Caki2 (cell line): ENCODE data around the gene THRAP3. TPM values are rescaled to one million over a fixed set of nuclear protein-coding genes. Genes with fewer than 3 reads are reported as not detected.

Experiments used
- DNase-seq: peaks from one replicate; pipeline ENCODE4 v3.0.0-alpha.2; 2015; ENCODE audit warnings: low read depth
- in situ Hi-C: cut with HindIII; loops from 2 replicates; pipeline ENCODE4 v1.10.0; 2016; ENCODE audit warnings: low sequenced_read_pairs, low pct_unique_long_range_greater_than_20kb, mixed read lengths
- total RNA-seq: library from RNA; depleted of rRNA; stranded (reverse); fragments of >200 nt; shearing (Covaris generic); gene quantifications from 2 replicates; pipeline ENCODE4 v1.2.3, GENCODE V29; 2014; ENCODE audit warnings: low replicate concordance

Gene THRAP3
- total RNA-seq, 1 experiment from 2014 or later: 49.1 TPM

- in situ Hi-C loops: no loop called here
- no peak for DNase-seq
Measured at GRCh38 chr1:36279110-36279788, 55.0 kb downstream of the THRAP3 start.

GRCh38 chr1:36279789-36280296 lies 55.6 kb downstream of the THRAP3 start:
- in situ Hi-C loops: no loop called here
- DNase-seq: no peak

- in situ Hi-C loops: no loop called here
- no peak for DNase-seq
Measured at GRCh38 chr1:36284061-36284460, 59.8 kb downstream of the THRAP3 start.

- in situ Hi-C loops: no loop called here
- DNase-seq: no peak
Measured at GRCh38 chr1:36284517-36284916, 60.3 kb downstream of the THRAP3 start.

GRCh38 chr1:36285443-36286101 lies 61.3 kb downstream of the THRAP3 start:
- in situ Hi-C loops: no loop called here
- peak; percentile 46 for DNase-seq

- no peak for DNase-seq
- in situ Hi-C loops: no loop called here
Measured at GRCh38 chr1:36286802-36287201, 62.6 kb downstream of the THRAP3 start.

- in situ Hi-C loops: no loop called here
- no peak for DNase-seq
Measured at GRCh38 chr1:36287595-36287994, 63.4 kb downstream of the THRAP3 start.

- in situ Hi-C loops: no loop called here
- DNase-seq: no peak
Measured at GRCh38 chr1:36295390-36295789, 71.1 kb downstream of the THRAP3 start.

GRCh38 chr1:36297062-36297461 lies 72.8 kb downstream of the THRAP3 start:
- DNase-seq: no peak
- in situ Hi-C loops: no loop called here

- in situ Hi-C loops: no loop called here
Measured at GRCh38 chr1:36298640-36299039, 74.4 kb downstream of the THRAP3 start.

GRCh38 chr1:36300526-36300925 lies 76.3 kb downstream of the THRAP3 start:
- no peak for DNase-seq
- in situ Hi-C loops: no loop called here

More at GRCh38 chr1:36298640-36299039, 74.4 kb downstream of the THRAP3 start:
- no peak for DNase-seq

- in situ Hi-C loops: no loop called here
- no peak for DNase-seq
Measured at GRCh38 chr1:36301220-36301619, 77.0 kb downstream of the THRAP3 start.

GRCh38 chr1:36303244-36303643 lies 79.0 kb downstream of the THRAP3 start:
- DNase-seq: no peak
- in situ Hi-C loops: no loop called here

- in situ Hi-C loops: no loop called here
Measured at GRCh38 chr1:36303650-36304360, 79.6 kb downstream of the THRAP3 start.

GRCh38 chr1:36304521-36304920 lies 80.3 kb downstream of the THRAP3 start:
- no peak for DNase-seq
- in situ Hi-C loops: no loop called here

More at GRCh38 chr1:36303650-36304360, 79.6 kb downstream of the THRAP3 start:
- DNase-seq: no peak

GRCh38 chr1:36304970-36305914 lies 81.0 kb downstream of the THRAP3 start:
- in situ Hi-C loops: no loop called here
- no peak for DNase-seq

- DNase-seq: no peak
- in situ Hi-C loops: no loop called here
Measured at GRCh38 chr1:36305915-36306209, 81.6 kb downstream of the THRAP3 start.

GRCh38 chr1:36306210-36306901 lies 82.1 kb downstream of the THRAP3 start, which contains the start of gene SH3D21:
Gene SH3D21 (plus strand): TSS chr1:36306368. CDS start chr1:36306421, 53 bp downstream.
- DNase-seq: peak; percentile 56
- in situ Hi-C loops: no loop called here
